ENCODE data around the gene SLC25A1.

DNA sequence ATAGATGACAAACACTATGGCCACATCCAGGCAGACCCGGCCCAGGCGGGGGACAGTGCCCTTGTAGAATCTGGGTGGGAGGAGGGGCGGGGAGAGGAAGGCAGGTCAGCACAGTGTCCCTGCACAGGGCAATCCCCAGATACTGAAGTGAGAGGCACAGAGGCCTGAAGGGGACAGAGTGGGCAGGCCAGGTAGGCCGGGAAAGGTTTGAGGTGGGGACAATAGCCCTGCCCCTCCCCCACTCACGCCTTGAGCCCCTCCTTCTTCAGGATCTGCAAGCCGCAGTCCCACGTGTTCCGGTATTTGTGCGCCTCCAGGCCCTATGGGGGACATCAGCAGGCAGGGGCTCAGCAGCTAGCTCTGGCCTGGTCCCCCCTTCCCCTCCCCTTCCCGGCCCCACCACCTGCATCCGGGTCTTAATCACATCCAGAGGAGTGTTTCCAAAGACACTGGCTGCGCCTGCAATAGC is 2.3 kb downstream of the SLC25A1 start:
- TF ChIP-seq, protein P1, sequence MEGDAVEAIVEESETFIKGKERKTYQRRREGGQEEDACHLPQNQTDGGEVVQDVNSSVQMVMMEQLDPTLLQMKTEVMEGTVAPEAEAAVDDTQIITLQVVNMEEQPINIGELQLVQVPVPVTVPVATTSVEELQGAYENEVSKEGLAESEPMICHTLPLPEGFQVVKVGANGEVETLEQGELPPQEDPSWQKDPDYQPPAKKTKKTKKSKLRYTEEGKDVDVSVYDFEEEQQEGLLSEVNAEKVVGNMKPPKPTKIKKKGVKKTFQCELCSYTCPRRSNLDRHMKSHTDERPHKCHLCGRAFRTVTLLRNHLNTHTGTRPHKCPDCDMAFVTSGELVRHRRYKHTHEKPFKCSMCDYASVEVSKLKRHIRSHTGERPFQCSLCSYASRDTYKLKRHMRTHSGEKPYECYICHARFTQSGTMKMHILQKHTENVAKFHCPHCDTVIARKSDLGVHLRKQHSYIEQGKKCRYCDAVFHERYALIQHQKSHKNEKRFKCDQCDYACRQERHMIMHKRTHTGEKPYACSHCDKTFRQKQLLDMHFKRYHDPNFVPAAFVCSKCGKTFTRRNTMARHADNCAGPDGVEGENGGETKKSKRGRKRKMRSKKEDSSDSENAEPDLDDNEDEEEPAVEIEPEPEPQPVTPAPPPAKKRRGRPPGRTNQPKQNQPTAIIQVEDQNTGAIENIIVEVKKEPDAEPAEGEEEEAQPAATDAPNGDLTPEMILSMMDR (IDR thresholded peaks at IDR 0.05; ENCODE audit: low read depth, low read length) = no peak
- no peak for TF ChIP-seq EZH2phosphoT487 (IDR thresholded peaks at IDR 0.05; ENCODE audit: low read depth)
